Ishikawa (cell line): ENCODE measurements around the gene SIRPB1.

ENCODE experiments used
- CEBPB ChIP-seq: IDR thresholded peaks from 2 replicates; pipeline ENCODE4 v1.6.1; 2012
- EP300 ChIP-seq: IDR thresholded peaks from 2 replicates; pipeline ENCODE4 v1.6.1; 2012; ENCODE audit warnings: borderline replicate concordance
- FOXM1 ChIP-seq: IDR thresholded peaks from 2 replicates; pipeline ENCODE4 v1.6.1; 2012; ENCODE audit warnings: low read depth, borderline replicate concordance
- MAX ChIP-seq: IDR thresholded peaks from 2 replicates; pipeline ENCODE4 v1.6.1; 2012
- NFIC ChIP-seq: IDR thresholded peaks from 2 replicates; pipeline ENCODE4 v1.6.1; 2012
- RAD21 ChIP-seq: IDR thresholded peaks from 2 replicates; pipeline ENCODE4 v1.6.1; 2012; ENCODE audit warnings: low read depth
- TAF1 ChIP-seq: IDR thresholded peaks from 2 replicates; pipeline ENCODE4 v1.6.1; 2012; ENCODE audit warnings: low read depth, mild to moderate bottlenecking
- TEAD4 ChIP-seq: IDR thresholded peaks from 2 replicates; pipeline ENCODE4 v1.6.1; 2012
- YY1 ChIP-seq: IDR thresholded peaks from 2 replicates; pipeline ENCODE4 v1.6.1; 2012; ENCODE audit warnings: low read depth
- ZBTB7A ChIP-seq: IDR thresholded peaks from 2 replicates; pipeline ENCODE4 v1.6.1; 2012; ENCODE audit warnings: low read depth

- no peak for TF ChIP-seq FOXM1
- TF ChIP-seq YY1, result no peak
- no peak for TF ChIP-seq NFIC
- no peak for TF ChIP-seq ZBTB7A
- TF ChIP-seq EP300, result no peak
- TF ChIP-seq MAX, result no peak
- no peak for TF ChIP-seq CEBPB
- no peak for TF ChIP-seq RAD21
- no peak for TF ChIP-seq TAF1
- TF ChIP-seq TEAD4, result no peak
Measured at GRCh38 chr20:1664911-1665310, 45.1 kb upstream of the SIRPB1 start.
